H9 (cell line): ENCODE results near the gene ASCC1. TPM values are rescaled to one million over a fixed set of nuclear protein-coding genes. Genes with fewer than 3 reads are reported as not detected.

Source experiments
- DNase-seq: peaks from one replicate; pipeline ENCODE4 v3.0.0-alpha.2; 2017
- H2AFZ ChIP-seq: one replicate; pipeline ENCODE4 v1.6.1; 2013; ENCODE audit warnings: mild to moderate bottlenecking, low read length, control low read depth, moderate library complexity
- H2AK5ac ChIP-seq: 2 replicates; pipeline ENCODE4 v1.6.1; 2013; ENCODE audit warnings: low read length, control low read depth, mixed read lengths; ENCODE audit not compliant: insufficient read length
- H2BK120ac ChIP-seq: one replicate; pipeline ENCODE4 v1.6.1; 2013; ENCODE audit warnings: low read depth, mild to moderate bottlenecking, low read length, control low read depth, inconsistent platforms; ENCODE audit not compliant: poor library complexity, severe bottlenecking
- H2BK12ac ChIP-seq: 2 replicates; pipeline ENCODE4 v1.6.1; 2013; ENCODE audit warnings: low read length, control low read depth, mixed read lengths, low read depth; ENCODE audit not compliant: insufficient read length
- H2BK15ac ChIP-seq: 2 replicates; pipeline ENCODE4 v1.6.1; 2013; ENCODE audit warnings: low read depth, low read length, control low read depth
- H2BK20ac ChIP-seq: one replicate; pipeline ENCODE4 v1.6.1; 2013; ENCODE audit warnings: low read depth, mild to moderate bottlenecking, low read length, control low read depth, inconsistent platforms; ENCODE audit not compliant: poor library complexity, severe bottlenecking
- H2BK5ac ChIP-seq: 2 replicates; pipeline ENCODE4 v1.6.1; 2013; ENCODE audit warnings: low read length, control low read depth, mixed read lengths; ENCODE audit not compliant: insufficient read length
- H3K14ac ChIP-seq: 2 replicates; pipeline ENCODE4 v1.6.1; 2013; ENCODE audit warnings: low read length, control low read depth; ENCODE audit not compliant: insufficient read depth
- H3K18ac ChIP-seq: 2 replicates; pipeline ENCODE4 v1.6.1; 2013; ENCODE audit warnings: low read depth, mild to moderate bottlenecking, mixed read lengths, low read length, control low read depth; ENCODE audit not compliant: insufficient read length
- H3K23ac ChIP-seq: 2 replicates; pipeline ENCODE4 v1.6.1; 2013; ENCODE audit warnings: low read length, control low read depth, mixed read lengths, low read depth; ENCODE audit not compliant: insufficient read length
- H3K23me2 ChIP-seq: 2 replicates; pipeline ENCODE4 v1.6.1; 2013; ENCODE audit warnings: low read depth, mild to moderate bottlenecking, mixed read lengths, low read length, control low read depth; ENCODE audit not compliant: insufficient read length, poor library complexity, severe bottlenecking
- H3K27ac ChIP-seq: 2 replicates; pipeline ENCODE4 v1.5.1; 2013; ENCODE audit warnings: low read length, control low read depth, mixed read lengths, low read depth; ENCODE audit not compliant: insufficient read length
- H3K27me3 ChIP-seq: 2 replicates; pipeline ENCODE4 v1.6.1; 2013; ENCODE audit warnings: low read length, control low read depth, inconsistent platforms; ENCODE audit not compliant: insufficient read depth
- H3K4ac ChIP-seq: 2 replicates; pipeline ENCODE4 v1.6.1; 2013; ENCODE audit warnings: low read depth, mild to moderate bottlenecking, control low read depth, inconsistent platforms, low read length, moderate library complexity
- H3K4me1 ChIP-seq: 2 replicates; pipeline ENCODE4 v1.6.1; 2013; ENCODE audit warnings: low read length, control low read depth, inconsistent platforms; ENCODE audit not compliant: insufficient read depth
- H3K4me2 ChIP-seq: 2 replicates; pipeline ENCODE4 v1.6.1; 2013; ENCODE audit warnings: low read length, control low read depth, mixed read lengths; ENCODE audit not compliant: insufficient read length, insufficient read depth
- H3K56ac ChIP-seq: 2 replicates; pipeline ENCODE4 v1.6.1; 2013; ENCODE audit warnings: low read depth, mild to moderate bottlenecking, mixed read lengths, low read length, control low read depth; ENCODE audit not compliant: insufficient read length
- H3K79me1 ChIP-seq: 2 replicates; pipeline ENCODE4 v1.6.1; 2013; ENCODE audit warnings: low read depth, mild to moderate bottlenecking, moderate library complexity, low read length, control low read depth, inconsistent platforms; ENCODE audit not compliant: insufficient read depth, poor library complexity, severe bottlenecking
- H3K79me2 ChIP-seq: 2 replicates; pipeline ENCODE4 v1.6.1; 2013; ENCODE audit warnings: low read length, control low read depth, inconsistent platforms; ENCODE audit not compliant: insufficient read depth
- H3K9ac ChIP-seq: 2 replicates; pipeline ENCODE4 v1.6.1; 2013; ENCODE audit warnings: low read length, control low read depth, mixed read lengths; ENCODE audit not compliant: insufficient read length; ENCODE audit errors: extremely low read depth
- H3K9me3 ChIP-seq: one replicate; pipeline ENCODE4 v1.6.1; 2013; ENCODE audit warnings: low read depth, low read length, inconsistent platforms; ENCODE audit not compliant: control insufficient read depth
- H3T11ph ChIP-seq: one replicate; pipeline ENCODE4 v1.6.1; 2013; ENCODE audit warnings: mild to moderate bottlenecking, low read length, control low read depth, inconsistent platforms
- H4K20me1 ChIP-seq: one replicate; pipeline ENCODE4 v1.6.1; 2013; ENCODE audit not compliant: control insufficient read depth, insufficient read length, insufficient read depth
- H4K5ac ChIP-seq: 2 replicates; pipeline ENCODE4 v1.6.1; 2013; ENCODE audit warnings: low read depth, mild to moderate bottlenecking, mixed read lengths, low read length, control low read depth; ENCODE audit not compliant: insufficient read length
- H4K8ac ChIP-seq: replicated peaks from 2 replicates; pipeline ENCODE4 v1.6.1; 2013; ENCODE audit warnings: low read length, control low read depth, mixed read lengths, low read depth; ENCODE audit not compliant: insufficient read length
- H4K91ac ChIP-seq: 2 replicates; pipeline ENCODE4 v1.6.1; 2013; ENCODE audit warnings: low read depth, mild to moderate bottlenecking, moderate library complexity, mixed read lengths, low read length, control low read depth; ENCODE audit not compliant: insufficient read length
- H3K27ac Mint-ChIP-seq, 3 experiments: 2 replicates in 2 of 3; 3 replicates in 1 of 3; pipeline ENCODE4 v1.8.0; 2020 to 2021; ENCODE audit warnings: mixed read lengths in 3 of 3, mild to moderate bottlenecking in 1 of 3, moderate library complexity in 1 of 3
- H3K27me3 Mint-ChIP-seq: 2 replicates; pipeline ENCODE4 v1.8.0; 2021; ENCODE audit warnings: low read depth, mild to moderate bottlenecking, moderate library complexity, mixed read lengths
- H3K36me3 Mint-ChIP-seq, 3 experiments: 2 replicates in 2 of 3; 3 replicates in 1 of 3; pipeline ENCODE4 v1.8.0; 2020 to 2021; ENCODE audit warnings: low read depth in 3 of 3, mixed read lengths in 3 of 3; ENCODE audit not compliant: insufficient read depth in 1 of 3
- H3K4me1 Mint-ChIP-seq, 2 experiments: 2 replicates each; pipeline ENCODE4 v1.8.0; 2020; ENCODE audit warnings: mixed read lengths in 2 of 2
- H3K4me3 Mint-ChIP-seq, 2 experiments: 2 replicates in 1 of 2; 3 replicates in 1 of 2; pipeline ENCODE4 v1.8.0; 2020 to 2021; ENCODE audit warnings: mild to moderate bottlenecking in 2 of 2, mixed read lengths in 2 of 2, moderate library complexity in 1 of 2
- H3K9me3 Mint-ChIP-seq, 2 experiments: 2 replicates in 1 of 2; 3 replicates in 1 of 2; pipeline ENCODE4 v1.8.0; 2020; ENCODE audit warnings: mild to moderate bottlenecking in 2 of 2, mixed read lengths in 2 of 2, moderate library complexity in 1 of 2
- WGBS: extraction: QIAGEN DNeasy Blood & Tissue Kit; methylation state at CpG from one replicate; pipeline ENCODE4 v1.1.7; 2013; ENCODE audit warnings: missing lambda C conversion rate, low lambda C conversion rate, mixed read lengths; ENCODE audit not compliant: insufficient read length; ENCODE audit errors: extremely low coverage; 5-methylcytosine and 5-hydroxymethylcytosine counted together
- total RNA-seq: library from RNA; stranded (reverse); gene quantifications from 2 replicates; pipeline ENCODE4 v1.2.1, GENCODE V29; 2021
- TF ChIP-seq, protein P1 (sequence below): fragments of 200-600 bp; sonication (generic); conservative IDR thresholded peaks from 3 replicates; pipeline ENCODE4 v1.8.0; 2021; ENCODE audit warnings: antibody characterized with exemption, mild to moderate bottlenecking

ASCC1 gene
- total RNA-seq, 1 experiment from 2014 or later, result 41.2 TPM

DNA sequence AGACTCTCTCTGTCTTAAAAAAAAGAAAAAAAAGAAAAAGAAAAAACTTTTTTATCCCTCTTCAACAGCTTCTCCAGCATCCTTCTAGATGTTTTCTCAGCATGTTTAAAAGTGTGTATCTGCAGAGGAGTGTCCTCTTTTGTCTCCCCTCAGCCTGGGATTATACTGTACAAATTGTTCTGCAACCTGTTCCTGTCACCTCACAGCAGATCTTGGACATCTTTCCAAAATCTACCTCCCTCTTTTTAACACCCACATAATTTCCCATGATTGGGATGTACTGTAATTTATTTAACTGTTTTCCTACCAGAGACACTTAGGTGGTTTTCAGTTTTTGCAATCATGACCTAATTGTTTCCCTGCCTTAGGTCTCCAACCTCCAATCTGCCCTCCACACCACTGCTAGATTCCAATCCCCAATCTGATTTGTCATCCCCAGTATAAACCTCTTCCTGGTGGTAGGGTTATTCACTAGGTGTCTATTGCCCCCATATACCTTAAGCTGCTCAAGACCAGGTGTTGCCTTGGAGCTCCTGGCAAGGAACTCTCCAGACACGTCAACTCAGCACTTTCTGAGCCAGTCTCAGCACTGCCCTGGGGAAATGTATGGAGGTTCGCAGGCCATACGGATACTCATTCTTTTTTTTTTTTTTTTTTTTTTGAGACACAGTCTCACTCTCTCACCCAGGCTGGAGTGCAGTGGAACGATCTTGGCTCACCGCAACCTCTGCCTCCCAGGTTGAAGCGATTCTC, 40.1 kb upstream of the ASCC1 start:
- Histone ChIP-seq H3K9ac (no peak overlapping the region), H2BK20ac (no peak overlapping the region), H3K9me3 (no peaks in the 10 kb centered on the region), H3K23me2 (no peaks in the 10 kb centered on the region), H2AFZ (no peak overlapping the region), H2BK15ac (no peak overlapping the region), H3K56ac (no peak overlapping the region), H3K4me2 (no peak overlapping the region), H4K20me1 (no peaks in the 10 kb centered on the region), H3K27ac (no peak overlapping the region), H3K4me1 (peaks cover 11% of the 10 kb centered on the region), H3K14ac (no peak overlapping the region), H3K79me2 (no peaks in the 10 kb centered on the region), H2BK12ac (no peak overlapping the region), H2AK5ac (no peak overlapping the region), H2BK5ac (no peak overlapping the region), H4K8ac (no peak overlapping the region), H4K5ac (no peak overlapping the region), H3K27me3 (no peaks in the 10 kb centered on the region), H3T11ph (no peak overlapping the region), H3K23ac (no peak overlapping the region), H4K91ac (no peak overlapping the region), H3K79me1 (no peaks in the 10 kb centered on the region), H2BK120ac (no peak overlapping the region), H3K18ac (no peak overlapping the region), H3K4ac (no peak overlapping the region)
- no peak overlapping the region; a peak in 1 of 5 replicates for H3K4me3 Mint-ChIP-seq
- peaks cover 39 to 50% of the 10 kb centered on the region in 2 experiments for H3K4me1 Mint-ChIP-seq
- no peaks in the 10 kb centered on the region for H3K36me3 Mint-ChIP-seq
- H3K9me3 Mint-ChIP-seq, result no peaks in the 10 kb centered on the region; a peak in 1 of 5 replicates
- DNase-seq, result no peak
- TF ChIP-seq, protein P1, sequence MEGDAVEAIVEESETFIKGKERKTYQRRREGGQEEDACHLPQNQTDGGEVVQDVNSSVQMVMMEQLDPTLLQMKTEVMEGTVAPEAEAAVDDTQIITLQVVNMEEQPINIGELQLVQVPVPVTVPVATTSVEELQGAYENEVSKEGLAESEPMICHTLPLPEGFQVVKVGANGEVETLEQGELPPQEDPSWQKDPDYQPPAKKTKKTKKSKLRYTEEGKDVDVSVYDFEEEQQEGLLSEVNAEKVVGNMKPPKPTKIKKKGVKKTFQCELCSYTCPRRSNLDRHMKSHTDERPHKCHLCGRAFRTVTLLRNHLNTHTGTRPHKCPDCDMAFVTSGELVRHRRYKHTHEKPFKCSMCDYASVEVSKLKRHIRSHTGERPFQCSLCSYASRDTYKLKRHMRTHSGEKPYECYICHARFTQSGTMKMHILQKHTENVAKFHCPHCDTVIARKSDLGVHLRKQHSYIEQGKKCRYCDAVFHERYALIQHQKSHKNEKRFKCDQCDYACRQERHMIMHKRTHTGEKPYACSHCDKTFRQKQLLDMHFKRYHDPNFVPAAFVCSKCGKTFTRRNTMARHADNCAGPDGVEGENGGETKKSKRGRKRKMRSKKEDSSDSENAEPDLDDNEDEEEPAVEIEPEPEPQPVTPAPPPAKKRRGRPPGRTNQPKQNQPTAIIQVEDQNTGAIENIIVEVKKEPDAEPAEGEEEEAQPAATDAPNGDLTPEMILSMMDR, result no peak
- no peaks in the 10 kb centered on the region for H3K27me3 Mint-ChIP-seq
- peak overlapping the region in 2 of 3 experiments; percentile 4 to 11; a peak in 2 of 7 replicates for H3K27ac Mint-ChIP-seq
- no CpG with 5 or more reads among the region's 6 CpGs for WGBS
